Activated CD4-positive, alpha-beta T cell treated with anti-CD3 and anti-CD28 coated beads, Interleukin-2, amount 50 U/mL, for 1 hour (primary cell): ENCODE measurements around the gene EIF3L.

Source experiments
- DNase-seq: peaks from one replicate; pipeline ENCODE4 v3.0.0-alpha.2; 2020

EIF3L gene

DNA sequence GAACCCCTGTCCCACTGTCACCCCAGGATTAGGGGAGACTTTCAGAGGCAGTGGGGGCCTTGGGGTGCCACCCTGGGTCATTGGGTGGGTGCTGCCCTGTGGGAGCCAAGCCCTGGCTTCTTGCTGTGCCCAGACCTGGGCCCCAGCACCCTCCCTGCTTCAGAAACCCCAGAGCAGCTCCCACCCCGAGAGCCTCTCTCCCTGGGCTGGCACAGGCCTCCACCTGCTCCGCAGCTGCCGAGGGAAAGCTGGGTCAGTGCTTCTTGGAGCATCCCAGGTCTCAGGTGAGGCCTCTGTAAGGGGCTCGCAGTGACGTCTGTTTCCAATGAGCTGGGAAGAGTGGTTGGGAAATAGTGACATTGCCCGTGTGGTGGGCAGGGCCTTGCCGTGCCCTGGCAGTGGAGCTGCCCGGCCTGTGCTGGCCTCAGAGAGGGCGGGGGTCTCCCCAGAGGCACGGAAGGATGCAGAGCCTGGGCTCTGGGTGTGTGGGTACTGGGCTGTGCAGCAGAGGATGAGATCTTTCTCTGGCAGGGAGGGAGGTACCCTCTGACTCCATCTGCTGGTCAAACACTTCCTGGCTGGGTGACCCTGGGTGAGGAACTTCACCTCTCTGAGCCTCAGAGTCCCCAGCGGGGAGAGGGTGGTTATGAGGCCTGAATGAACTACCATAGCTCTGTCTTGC, 81.2 kb downstream of the EIF3L start:
- DNase-seq, result no peak

DNA sequence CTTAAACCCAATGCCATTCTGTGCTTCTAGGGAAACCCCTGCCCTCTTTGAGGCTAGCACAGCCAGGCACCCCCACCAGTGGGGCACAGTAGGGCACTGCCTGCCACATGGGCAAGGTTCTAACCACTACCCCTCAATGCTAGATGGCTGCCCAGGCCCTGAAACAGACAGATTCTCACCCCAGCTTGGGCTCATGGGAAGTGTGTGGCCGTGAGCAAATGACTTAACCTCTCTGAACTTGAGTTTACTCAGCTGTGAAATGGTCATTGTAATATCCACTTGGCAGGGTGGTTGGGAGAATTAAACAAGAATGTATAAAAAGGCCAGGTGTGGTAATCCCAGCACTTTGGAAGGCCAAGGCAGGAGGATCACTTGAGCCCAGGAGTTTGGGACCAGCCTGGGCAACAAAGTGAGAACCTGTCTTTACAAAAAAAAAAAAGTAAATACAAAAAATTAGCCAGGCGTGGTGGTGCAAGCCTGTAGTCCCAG, 81.8 kb downstream of the EIF3L start:
- no peak for DNase-seq

DNA sequence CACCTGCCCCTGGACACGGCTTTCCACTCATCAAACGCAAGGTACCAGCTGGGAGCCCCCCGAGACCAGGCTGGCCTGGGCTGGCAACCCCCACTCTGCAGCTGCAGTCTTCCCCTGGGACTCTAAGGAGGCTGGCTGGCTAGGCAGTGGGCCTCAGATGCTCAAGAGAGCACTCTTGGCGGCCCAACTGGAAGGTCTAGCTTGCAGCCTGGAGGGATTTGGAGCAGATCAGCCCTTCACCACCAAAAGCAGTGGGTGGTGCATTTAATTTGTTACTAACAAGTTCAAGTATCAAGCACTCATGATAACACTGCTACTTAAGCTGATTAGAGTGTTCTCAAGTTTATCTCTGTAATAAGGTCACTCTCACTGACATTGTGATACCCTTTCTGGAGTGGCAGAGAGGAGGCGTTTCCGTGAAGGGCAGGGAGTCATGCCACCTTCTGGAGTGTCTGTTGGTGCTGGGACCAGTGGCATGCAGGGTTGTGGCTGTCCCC, 82.7 kb downstream of the EIF3L start:
- no peak for DNase-seq

DNA sequence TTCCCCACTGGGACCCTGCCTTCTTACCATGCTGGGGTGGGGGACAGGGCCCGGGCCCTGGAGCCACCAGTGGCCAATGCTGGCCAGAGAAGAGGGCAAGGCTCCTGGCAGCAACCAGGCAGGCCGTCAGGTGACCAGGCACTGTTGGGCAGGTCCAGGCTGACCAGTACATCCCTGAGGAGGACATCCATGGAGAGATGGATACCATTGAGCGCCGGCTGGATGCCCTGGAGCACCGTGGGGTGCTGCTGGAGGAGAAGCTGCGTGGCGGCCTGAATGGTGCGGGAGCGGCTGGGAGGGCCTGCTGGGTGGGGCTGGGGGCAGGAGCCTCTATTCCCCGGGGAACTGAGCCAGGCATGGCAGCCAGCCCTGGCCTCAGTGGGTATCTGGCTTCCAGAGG, 83.2 kb downstream of the EIF3L start:
- DNase-seq, result no peak

DNA sequence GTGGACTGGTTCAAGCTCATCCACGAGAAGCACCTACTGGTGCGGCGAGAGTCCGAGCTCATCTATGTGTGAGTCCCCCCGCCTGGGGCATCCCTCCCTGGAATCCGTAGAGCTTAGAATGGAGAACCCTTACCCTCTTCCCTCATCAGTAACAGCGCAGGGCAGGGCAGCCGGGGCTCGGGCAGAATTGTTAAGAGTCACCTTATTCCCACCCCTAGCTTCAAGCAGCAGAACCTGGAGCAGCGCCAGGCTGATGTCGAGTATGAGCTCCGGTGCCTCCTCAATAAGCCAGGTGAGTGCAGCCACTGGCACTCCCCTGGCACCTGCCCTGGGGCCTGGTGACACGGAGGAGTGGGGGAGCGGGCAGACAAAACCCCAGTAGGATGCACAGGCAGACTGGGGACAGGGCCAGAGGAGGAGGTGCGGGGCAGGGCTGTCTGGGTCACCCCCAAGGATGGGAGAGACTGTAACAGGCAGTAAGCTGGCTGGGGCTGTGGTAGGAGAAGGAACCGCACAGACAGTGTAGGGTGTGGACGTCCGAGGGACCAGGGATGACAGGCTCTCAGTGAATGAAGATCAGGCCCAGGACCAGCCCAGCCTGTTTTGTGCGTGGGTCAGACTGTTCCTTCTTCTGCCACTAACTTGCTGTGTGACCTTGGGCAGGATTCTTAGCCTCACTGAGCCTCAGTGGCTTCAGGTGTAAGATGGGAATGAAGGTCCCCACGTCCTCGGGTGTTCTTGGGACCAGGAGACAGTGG, 83.8 kb downstream of the EIF3L start:
- DNase-seq, result no peak

DNA sequence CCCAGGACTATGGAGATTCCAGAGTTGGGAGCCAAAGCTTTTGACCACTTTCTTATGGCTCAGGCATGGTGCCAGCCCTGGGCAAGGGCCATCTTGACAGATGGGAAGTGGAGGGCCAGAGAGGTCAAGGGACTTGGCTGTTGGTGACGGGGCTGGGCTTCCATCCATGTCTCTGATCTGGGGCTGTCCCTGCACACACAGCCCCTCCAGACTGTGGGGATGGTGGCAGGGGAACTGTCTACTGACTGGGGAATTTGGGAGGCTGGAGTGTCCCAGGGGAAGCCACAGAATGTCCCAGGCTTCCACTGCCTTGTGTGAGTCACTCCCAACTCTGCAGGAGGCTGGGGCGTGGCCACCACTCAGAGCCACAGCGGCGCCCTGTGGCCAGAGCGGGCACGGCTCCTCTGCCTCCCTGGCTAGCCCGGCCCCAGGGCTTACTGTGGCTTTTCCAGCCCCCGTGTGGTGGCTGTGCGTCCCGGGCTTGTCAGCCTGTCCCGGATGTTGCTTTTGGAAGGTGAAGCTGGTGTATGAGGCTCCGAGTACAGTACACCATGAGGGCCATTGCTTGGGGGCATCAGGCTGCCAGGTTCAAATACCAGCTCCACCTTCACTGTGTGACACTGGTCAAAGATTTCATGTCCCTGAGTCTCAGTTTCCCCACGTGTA, 84.6 kb downstream of the EIF3L start:
- peak; percentile 80 for DNase-seq
